ENCODE data around the gene LITAF.
"Not testable (repeated sequence)": the region's sequence is repeated elsewhere in the genome, so short reads cannot be mapped to it uniquely, and the experiment has no call there.

Gene LITAF

GRCh38 chr16:11597235-11598095 lies 10.7 kb upstream of the LITAF start:
- no peak for DNase-seq

- DNase-seq = no peak
Observed at GRCh38 chr16:11596572-11597226, 10.0 kb upstream of the LITAF start.

GRCh38 chr16:11593581-11593980 lies 6.9 kb upstream of the LITAF start:
- DNase-seq = no peak

GRCh38 chr16:11593076-11593475 lies 6.4 kb upstream of the LITAF start:
- not testable (repeated sequence) for DNase-seq

- DNase-seq = not testable (repeated sequence)
Observed at GRCh38 chr16:11591630-11592029, 4.9 kb upstream of the LITAF start.

GRCh38 chr16:11589198-11589550 lies 2.5 kb upstream of the LITAF start:
- no peak for DNase-seq

- DNase-seq = no peak
Observed at GRCh38 chr16:11588321-11589197, 1.8 kb upstream of the LITAF start.

GRCh38 chr16:11587643-11588247 lies 1.0 kb upstream of the LITAF start:
- DNase-seq = no peak

- no peak for DNase-seq
Observed at GRCh38 chr16:11586378-11586855, 302 bp downstream of the LITAF start.

- no peak for DNase-seq
Observed at GRCh38 chr16:11585460-11586377, 1.0 kb downstream of the LITAF start.

DNA sequence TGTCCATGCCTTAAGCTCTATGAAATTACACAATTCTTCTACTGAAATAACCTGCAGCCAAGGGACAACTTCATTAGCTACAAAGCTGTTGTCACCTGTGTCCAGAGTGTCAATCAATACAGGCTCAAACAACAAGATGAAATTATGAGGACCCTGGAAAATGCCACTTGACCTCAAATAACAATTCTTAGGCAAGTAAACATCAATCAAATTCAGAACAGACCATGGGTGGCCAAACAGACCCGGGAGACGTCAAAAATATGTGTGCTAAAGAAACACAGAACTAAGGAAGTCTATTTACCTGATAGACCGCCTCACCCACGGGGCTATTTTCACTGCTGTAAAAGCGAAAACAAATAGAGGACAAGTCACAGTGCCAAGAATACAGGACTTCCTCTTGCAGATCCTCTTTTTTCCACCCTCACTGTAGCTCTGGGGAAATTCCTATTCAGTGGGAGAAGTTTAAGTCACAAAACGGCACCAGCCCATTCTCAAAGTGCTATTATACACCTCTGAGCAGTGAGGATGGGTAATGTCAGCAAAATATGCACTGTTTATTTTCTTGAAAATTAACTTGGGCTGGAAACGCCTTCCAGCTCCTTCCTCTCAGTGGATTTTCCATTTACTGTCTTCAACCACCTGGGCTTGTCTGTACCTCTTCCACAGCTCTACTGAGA lies 2.7 kb downstream of the LITAF start:
- DNase-seq = no peak

DNA sequence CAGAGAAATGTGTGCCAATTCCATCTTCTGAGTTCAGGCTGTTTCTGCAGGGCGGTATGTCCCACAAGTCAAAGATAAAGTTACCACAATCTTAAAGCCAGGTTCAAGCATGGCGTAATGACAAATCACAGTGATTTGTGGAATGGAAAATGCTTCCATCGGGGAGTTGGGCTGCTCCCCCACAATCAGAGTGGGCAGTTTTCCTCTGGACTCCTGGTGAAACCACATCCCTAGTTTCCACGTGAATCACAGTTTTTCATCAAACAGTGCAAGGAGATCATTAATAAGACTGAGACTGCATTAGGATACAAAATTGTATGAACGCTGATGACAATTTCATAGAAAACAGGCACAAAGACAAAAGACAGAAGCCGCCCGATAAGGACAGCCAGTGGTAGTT lies 3.6 kb downstream of the LITAF start:
- no peak for DNase-seq

GRCh38 chr16:11582157-11582814 lies 4.4 kb downstream of the LITAF start:
- DNase-seq = no peak

DNA sequence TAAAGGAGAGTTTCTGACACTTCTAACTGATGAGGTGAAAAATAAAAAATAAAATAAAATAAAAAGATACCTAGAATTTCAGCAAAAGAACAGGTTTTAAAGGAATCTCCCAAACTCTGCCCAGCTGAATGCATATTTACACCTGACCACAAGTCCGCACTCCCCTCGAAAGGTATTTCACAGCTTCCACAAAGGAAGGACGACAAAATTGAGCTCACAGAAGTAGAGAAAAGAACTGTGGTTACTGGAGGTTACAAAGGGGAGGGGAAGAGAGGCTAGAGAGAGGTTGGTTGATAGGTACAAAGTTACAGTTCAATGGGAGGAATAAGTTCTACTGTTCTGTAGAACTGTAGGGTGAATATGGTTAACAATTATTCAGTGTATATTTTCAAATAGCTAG lies 5.0 kb downstream of the LITAF start:
- no peak for DNase-seq

GRCh38 chr16:11580451-11581086 lies 6.2 kb downstream of the LITAF start:
- no peak for DNase-seq

DNA sequence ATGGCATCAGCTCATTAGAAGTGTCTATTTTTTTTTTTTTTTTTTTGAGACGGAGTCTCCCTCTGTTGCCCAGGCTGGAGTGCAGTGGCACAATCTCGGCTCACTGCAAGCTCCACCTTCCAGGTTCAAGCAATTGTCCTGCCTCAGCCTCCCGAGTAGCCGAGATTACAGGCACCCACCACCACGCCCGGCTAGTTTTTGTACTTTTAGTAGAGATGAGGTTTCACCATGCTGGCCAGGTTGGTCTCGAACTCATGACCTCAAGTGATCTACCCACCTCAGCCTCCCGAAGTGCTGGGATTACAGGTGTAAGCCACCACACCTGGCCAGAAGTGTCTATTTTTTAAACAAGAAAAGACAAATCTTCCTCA lies 9.4 kb downstream of the LITAF start:
- DNase-seq = not testable (repeated sequence)

GRCh38 chr16:11576427-11577289 lies 10.1 kb downstream of the LITAF start:
- DNase-seq = no peak

- no peak for DNase-seq
Observed at GRCh38 chr16:11575223-11575589, 11.5 kb downstream of the LITAF start.

- no peak for DNase-seq
Observed at GRCh38 chr16:11572301-11572995, 14.3 kb downstream of the LITAF start.
